ENCODE data around the gene RPS3. TPM values are rescaled to one million over a fixed set of nuclear protein-coding genes. Genes with fewer than 3 reads are reported as not detected.
"Not testable (repeated sequence)": the region's sequence is repeated elsewhere in the genome, so short reads cannot be mapped to it uniquely, and the experiment has no call there.

RPS3 gene
- polyA plus RNA-seq, 3 donors, result 2,516 to 2,777 (median 2,726) TPM

- DNase-seq, result no peak
These were observed 988 bp downstream of the RPS3 start for GRCh38 chr11:75400146-75400865.

GRCh38 chr11:75402002-75402773, 2.9 kb downstream of the RPS3 start:
- DNase-seq, result no peak

DNA sequence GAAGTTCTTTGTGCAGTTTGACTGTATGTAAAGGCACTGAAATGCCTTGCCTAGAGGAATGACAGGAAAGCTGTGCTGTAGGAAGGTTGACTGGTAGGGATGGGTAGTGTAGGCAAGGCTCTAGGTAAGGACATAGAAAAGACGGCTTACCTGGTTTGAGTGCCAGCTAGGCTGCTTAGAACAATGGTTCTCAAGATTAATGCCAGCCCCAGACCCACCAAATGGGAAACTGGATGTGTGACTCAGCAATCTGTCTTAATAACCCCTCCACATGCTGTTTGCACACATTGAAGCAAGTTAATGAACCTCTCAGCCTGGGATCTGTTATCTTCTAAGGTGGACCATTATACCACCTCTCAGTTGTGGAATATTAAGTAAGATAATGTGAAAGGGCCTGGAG, 3.7 kb downstream of the RPS3 start:
- no peak for DNase-seq

GRCh38 chr11:75403983-75404658, 4.8 kb downstream of the RPS3 start:
- DNase-seq, result no peak

DNA sequence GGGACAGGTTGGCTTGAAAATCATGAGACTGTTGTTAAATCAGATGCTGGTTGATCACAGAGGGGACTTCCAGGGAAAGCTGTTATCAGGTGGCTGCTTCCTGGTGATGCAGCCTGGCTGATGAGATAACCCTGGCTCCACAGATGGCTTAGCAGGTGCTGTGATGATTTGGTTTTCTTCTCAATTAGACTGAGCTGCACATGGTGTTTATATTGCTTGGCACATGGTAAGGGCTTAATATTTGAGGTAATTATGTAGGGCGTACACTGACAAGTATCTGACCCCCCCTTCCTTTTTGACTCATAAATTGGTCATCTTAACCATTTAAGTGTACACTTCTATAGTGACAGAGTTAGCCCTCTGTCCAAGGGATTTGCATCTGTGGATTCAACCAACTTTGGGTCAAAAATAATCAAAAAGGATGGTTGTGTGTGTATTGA, 7.0 kb downstream of the RPS3 start:
- no peak for DNase-seq

- DNase-seq, result no peak
These were observed 9.6 kb downstream of the RPS3 start for GRCh38 chr11:75408957-75409219.

- DNase-seq, result not testable (repeated sequence)
These were observed 10.7 kb downstream of the RPS3 start for GRCh38 chr11:75409971-75410370.

DNA sequence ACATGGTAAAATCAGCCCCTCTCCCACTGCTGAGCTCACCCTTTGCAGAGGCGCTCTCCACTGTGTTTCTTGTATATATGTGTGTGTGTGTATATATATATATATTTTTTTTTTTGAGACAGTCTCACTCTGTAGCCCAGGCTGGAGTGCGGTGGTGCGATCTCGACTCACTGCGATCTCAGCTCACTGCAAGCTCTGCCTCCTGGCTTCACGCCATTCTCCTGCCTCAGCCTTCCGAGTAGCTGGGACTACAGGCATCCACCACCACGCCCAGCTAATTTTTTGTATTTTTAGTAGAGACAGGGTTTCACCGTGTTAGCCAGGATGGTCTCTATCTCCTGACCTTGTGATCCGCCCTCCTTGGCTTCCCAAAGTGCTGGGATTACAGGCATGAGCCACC, 13.8 kb downstream of the RPS3 start:
- DNase-seq, result not testable (repeated sequence)

- no peak for DNase-seq
These were observed 14.5 kb downstream of the RPS3 start for GRCh38 chr11:75413864-75414263.

- DNase-seq, result no peak
These were observed 21.1 kb downstream of the RPS3 start for GRCh38 chr11:75420224-75421034.

DNA sequence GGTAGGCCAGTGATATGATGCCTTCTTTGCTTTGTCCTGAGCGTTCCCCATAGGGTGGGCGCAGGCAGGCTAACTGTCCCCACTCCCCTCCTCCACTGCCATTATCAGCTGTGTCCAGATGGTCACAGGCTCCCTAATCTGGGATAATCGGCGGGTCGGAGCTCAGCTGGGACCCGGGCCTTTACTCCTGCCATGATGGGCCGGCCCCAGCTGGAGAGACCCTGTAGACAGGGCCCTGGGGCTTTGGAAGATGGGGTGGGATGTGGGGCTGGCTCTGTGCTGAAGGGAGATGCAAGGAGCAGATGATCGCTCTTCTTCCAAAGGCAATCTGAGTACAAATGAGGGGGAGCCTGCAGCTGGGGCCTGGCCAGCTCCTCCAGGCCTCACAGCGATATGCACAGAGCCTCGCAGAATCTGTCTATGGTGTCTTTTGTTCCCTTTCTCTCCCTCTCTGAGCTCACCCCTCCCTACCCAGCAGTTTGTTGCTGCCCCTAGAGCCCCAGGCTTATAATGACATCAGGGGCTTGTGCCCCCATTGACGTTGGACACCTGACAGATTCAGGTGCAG, 21.8 kb downstream of the RPS3 start:
- DNase-seq, result no peak

DNA sequence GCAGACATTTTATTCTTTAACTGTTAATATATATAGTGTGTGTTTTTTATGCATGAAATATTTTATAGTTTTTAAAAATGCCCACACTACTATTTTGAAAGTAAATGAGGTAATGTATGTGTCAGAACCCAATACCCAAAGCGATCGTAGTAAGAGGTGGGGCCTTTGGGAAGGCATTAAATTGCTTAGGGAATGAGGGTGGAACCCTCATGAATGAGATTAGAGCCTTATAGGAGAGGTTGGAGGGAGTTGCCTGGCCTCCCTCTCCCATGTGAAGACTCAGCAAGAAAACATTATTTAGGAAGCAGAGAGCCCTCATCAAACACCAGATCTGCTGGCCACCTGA, 22.6 kb downstream of the RPS3 start:
- DNase-seq, result no peak

- DNase-seq, result no peak
These were observed 23.2 kb downstream of the RPS3 start for GRCh38 chr11:75422248-75423231.

DNA sequence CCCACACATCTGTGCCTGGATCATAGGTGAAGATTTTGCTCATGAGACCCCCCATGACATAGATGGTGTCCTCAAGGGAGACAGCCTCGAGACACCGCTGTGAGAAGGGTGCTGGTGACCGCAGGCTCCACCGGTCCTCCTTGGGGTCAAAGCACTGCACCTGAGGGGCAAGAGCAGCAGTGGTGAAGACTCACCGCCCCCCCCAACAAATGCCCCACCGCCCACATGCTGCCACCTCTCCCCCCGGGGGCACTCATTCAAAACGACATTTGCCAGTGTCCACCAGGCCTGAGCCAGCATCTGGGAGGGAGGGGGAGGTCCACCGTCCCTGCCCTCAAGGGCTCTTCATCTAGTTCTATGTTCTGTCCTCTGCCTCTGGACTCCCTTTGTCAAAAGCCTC, 24.4 kb downstream of the RPS3 start:
- DNase-seq, result no peak

GRCh38 chr11:75424396-75424795, 25.1 kb downstream of the RPS3 start:
- DNase-seq, result no peak

DNA sequence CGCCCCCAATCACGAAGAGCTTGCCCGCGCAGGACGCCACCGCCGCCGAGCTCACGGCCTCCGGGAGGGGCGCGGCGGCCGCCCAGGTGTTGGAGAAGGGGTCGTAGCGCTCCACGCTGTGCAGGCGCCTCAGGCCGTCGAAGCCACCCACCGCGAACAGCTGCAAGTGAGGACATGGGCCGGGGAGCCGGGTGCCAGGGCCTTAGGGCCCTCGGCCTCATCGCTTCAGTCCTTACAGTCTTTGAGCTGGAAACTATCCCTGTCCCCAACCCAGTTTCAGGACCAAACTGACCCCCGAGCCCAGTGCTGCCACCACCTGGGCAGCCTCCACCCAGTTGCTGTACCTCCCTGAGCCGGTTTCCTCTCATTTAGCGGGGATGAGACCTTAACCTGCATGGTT, 26.1 kb downstream of the RPS3 start:
- DNase-seq, result no peak

DNA sequence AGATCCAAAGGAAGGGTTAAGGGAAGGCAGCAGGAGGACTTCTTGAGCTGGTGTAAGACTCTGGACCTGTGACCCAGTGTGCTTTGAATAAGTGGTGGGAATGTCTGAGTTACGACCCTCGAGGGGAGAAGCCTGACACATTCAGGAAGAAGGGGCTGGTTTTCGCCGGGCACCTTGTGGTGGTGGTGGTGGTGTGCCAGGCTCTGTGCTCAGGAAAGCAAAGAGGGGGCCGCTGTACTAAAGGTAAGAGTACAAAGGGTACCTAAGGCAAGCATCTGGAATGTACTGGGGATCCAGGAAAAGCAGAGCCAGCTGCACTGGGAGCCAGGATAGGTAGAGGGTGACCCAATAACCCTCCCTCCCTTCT, 27.4 kb downstream of the RPS3 start:
- DNase-seq, result no peak

DNA sequence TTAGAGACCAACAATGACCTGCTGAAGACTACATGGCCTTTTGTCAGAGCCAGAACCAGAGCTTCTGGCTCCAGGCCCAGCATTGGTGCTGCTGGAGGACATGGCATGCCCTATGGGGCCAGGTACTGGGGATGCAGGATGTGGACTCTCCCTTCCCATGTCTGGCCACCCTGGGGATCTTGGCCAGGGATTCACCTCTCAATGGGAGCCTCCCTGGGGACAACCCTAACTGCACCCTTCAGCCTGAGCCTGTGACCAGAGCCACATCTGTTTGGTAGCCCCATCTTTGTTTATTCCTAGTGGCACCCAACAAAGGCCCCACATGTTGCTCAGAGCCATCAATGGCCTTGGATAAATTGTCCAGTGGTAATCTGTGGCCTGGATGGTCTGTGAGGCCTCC, 27.9 kb downstream of the RPS3 start:
- DNase-seq, result no peak

DNA sequence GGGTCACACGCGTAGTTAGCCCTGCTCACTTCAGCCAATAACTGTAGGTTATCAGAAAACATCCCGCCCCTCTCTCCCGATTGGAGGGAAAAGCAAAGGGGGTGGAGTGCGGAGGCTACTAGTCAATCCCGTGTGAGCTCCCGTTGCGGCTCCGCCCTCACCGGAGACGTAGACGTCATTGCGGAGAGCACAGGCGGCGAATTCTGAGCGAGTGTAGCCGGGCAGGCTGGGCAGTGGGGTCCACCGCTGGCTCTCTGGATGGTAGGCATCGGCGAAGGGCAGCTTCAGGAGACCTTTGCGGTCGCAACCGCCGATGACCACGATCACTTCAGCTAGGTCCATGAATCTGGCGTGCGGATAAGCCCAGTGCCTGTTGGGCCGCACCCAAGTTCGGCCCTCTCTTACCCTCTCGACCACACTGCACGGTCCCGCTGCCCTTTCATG, 29.0 kb downstream of the RPS3 start:
- peak; percentile 91 for DNase-seq

DNA sequence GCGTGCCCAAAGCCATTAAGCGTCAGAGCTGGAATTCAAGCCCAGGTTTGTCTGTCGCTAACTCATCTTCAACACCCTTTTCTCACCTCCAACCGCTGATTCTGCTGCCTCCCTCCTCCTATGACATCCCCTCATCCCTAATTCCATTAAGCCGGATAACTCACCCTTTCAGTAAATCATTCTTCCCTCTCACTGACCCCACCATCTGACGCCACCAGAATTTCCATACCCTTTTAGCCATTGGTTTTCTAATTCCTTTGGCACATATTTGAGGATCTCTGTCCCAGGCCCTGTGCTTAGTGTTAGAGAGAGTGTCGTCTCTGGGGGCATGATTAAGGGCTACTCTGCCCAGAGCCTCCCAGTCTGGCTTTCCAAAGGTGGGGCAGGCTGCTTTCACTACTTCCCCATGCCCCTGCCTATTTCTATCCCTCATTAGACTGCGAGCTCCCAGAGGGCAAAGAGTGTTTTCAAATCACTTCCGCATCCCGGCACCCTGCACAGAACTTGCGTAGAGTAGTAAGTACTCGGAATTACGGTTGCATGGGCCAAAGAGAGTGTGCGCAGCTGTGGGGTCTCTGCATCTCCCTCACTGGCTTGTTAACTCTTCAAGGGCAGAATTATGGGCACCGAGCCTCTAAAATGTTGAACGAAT, 29.8 kb downstream of the RPS3 start:
- DNase-seq, result no peak

DNA sequence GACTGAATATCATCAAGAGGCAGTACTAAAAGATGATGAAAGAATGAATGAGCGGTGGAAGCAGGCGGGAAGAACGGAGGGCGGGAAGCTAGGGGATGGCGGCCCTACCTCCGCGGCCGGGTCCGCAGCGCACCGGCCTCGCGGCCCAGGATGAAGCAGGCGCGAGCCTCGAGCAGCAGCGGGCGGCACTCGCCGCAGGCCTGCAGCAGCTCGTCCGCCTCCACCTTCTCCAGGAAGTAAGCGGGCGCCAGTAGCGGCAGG, 30.3 kb downstream of the RPS3 start:
- DNase-seq, result no peak

Data from renal pelvis (tissue), 4 donors.